ENCODE measurements around the gene BASP1. TPM values are rescaled to one million over a fixed set of nuclear protein-coding genes. Genes with fewer than 3 reads are reported as not detected.

BASP1 gene
- total RNA-seq, 3 donors from 2014 or later: 19.9 to 50.1 (median 34.9) TPM

DNA sequence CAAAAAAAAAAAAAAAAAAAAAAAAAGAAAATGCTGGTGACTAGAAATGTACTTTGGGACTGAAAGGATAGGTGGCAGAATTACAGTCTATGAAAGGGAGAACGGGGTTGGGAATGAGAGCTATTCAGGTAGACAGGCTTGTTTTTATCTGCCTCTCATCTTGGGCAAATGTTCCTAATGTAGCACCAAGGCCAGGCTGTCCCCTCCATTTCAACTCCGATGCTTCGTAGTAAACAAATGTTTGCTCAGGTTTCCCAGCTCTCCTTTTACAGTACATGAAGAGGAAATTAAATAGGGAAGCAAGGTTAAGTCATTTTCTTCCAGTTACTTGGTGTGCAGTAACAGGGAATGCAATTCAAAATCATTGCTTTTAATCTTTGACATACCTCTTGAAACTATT lies 4.4 kb upstream of the BASP1 start:
- Histone ChIP-seq H3K27me3 (no peaks in the 10 kb centered on the region), H3K4me3 (no peak overlapping the region), H3K27ac (no peak overlapping the region), H3K9me3 (no peaks in the 10 kb centered on the region), H3K4me1 (no peaks in the 10 kb centered on the region), H3K36me3 (no peaks in the 10 kb centered on the region)
- no peak for DNase-seq (ENCODE audit: low spot score in 2 of 2)
- no peak for TF ChIP-seq POLR2AphosphoS5 (IDR thresholded peaks at IDR 0.05)
- TF ChIP-seq, protein P1, sequence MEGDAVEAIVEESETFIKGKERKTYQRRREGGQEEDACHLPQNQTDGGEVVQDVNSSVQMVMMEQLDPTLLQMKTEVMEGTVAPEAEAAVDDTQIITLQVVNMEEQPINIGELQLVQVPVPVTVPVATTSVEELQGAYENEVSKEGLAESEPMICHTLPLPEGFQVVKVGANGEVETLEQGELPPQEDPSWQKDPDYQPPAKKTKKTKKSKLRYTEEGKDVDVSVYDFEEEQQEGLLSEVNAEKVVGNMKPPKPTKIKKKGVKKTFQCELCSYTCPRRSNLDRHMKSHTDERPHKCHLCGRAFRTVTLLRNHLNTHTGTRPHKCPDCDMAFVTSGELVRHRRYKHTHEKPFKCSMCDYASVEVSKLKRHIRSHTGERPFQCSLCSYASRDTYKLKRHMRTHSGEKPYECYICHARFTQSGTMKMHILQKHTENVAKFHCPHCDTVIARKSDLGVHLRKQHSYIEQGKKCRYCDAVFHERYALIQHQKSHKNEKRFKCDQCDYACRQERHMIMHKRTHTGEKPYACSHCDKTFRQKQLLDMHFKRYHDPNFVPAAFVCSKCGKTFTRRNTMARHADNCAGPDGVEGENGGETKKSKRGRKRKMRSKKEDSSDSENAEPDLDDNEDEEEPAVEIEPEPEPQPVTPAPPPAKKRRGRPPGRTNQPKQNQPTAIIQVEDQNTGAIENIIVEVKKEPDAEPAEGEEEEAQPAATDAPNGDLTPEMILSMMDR (IDR thresholded peaks at IDR 0.05): no peak
- no peak for TF ChIP-seq POLR2A (IDR thresholded peaks at IDR 0.05)
- intact Hi-C loops (cut with DNase I; ENCODE audit: low total_unique reads): no loop called here

DNA sequence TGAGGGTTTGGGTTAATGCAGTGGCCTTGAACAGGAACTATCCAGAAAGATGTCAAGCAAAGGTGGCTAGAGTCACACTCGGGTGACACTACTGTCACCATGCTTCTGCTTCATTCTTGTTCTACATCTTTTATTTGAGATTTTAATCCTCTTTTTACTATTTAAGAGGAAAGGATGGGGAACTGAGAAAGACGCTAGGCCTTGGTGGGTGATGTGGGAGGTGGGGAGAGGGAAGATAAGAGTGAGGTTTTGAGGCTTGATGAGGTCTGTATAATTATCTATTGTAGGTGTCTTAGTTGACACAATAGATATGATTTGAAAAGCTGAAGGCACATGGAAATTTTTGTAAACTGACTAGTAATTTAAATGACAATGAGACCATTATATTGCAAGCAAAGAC lies 3.5 kb upstream of the BASP1 start:
- H3K9me3 ChIP-seq: no peaks in the 10 kb centered on the region
- H3K27me3 ChIP-seq: no peaks in the 10 kb centered on the region
- H3K4me1 ChIP-seq: no peaks in the 10 kb centered on the region
- intact Hi-C loops (cut with DNase I; ENCODE audit: low total_unique reads): no loop called here
- TF ChIP-seq, protein P1 (IDR thresholded peaks at IDR 0.05): no peak
- TF ChIP-seq POLR2AphosphoS5 (IDR thresholded peaks at IDR 0.05): no peak
- DNase-seq (ENCODE audit: low spot score in 2 of 2): no peak
- H3K27ac ChIP-seq: no peak overlapping the region
- no peaks in the 10 kb centered on the region for H3K36me3 ChIP-seq
- no peak overlapping the region for H3K4me3 ChIP-seq

DNA sequence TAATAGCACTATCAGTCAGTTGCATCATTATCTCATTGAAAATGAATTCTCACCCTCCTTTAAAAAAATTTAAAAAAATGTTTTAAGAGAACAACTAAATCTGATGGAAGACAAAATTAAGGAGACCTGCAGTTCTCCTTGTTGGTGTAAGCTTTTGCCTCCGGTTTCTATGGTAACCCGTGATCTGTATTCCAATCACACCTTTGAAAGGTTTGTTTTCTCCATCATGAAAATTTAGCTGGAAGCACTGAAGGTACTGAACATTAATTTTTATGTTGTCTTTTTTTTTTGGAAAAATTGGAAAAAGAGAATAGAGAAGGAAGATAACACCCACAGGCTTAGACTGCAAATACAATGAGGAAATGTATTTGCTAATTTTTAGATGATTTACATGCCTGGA lies 2.5 kb upstream of the BASP1 start:
- Histone ChIP-seq H3K4me3 (no peak overlapping the region), H3K4me1 (no peaks in the 10 kb centered on the region), H3K36me3 (no peaks in the 10 kb centered on the region), H3K27me3 (no peaks in the 10 kb centered on the region), H3K27ac (no peak overlapping the region), H3K9me3 (no peaks in the 10 kb centered on the region)
- intact Hi-C loops (cut with DNase I; ENCODE audit: low total_unique reads): no loop called here
- DNase-seq (ENCODE audit: low spot score in 2 of 2): no peak
- TF ChIP-seq POLR2AphosphoS5 (IDR thresholded peaks at IDR 0.05): no peak
- TF ChIP-seq, protein P1 (IDR thresholded peaks at IDR 0.05): no peak
- TF ChIP-seq POLR2A (IDR thresholded peaks at IDR 0.05): no peak

DNA sequence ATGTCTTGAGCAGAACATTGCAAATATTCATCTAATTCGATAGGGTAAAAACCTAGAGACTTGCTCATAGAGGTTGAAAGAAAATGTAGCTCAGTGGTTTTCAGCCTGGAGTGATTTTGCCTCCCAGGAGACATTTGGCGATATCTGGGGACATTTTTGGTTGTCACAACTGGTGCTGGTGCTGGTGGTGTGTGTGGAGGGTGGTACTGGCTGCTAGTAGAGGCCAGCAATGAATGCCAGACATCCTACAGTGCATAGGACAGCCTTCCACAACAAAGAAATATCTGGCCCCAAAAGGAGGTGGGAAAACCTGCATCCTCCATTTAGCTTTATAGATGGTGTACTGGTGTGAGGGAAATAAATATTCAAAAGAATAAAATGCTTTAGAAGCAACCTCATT lies 2.1 kb upstream of the BASP1 start:
- H3K9me3 ChIP-seq: no peaks in the 10 kb centered on the region
- intact Hi-C loops (cut with DNase I; ENCODE audit: low total_unique reads): no loop called here
- no peak overlapping the region for H3K4me3 ChIP-seq
- TF ChIP-seq POLR2AphosphoS5 (IDR thresholded peaks at IDR 0.05) (no peak), POLR2A (IDR thresholded peaks at IDR 0.05) (no peak)
- TF ChIP-seq, protein P1 (IDR thresholded peaks at IDR 0.05): no peak
- H3K27ac ChIP-seq: no peak overlapping the region
- H3K36me3 ChIP-seq: no peaks in the 10 kb centered on the region
- DNase-seq (ENCODE audit: low spot score in 2 of 2): no peak
- no peaks in the 10 kb centered on the region for H3K27me3 ChIP-seq
- H3K4me1 ChIP-seq: no peaks in the 10 kb centered on the region

DNA sequence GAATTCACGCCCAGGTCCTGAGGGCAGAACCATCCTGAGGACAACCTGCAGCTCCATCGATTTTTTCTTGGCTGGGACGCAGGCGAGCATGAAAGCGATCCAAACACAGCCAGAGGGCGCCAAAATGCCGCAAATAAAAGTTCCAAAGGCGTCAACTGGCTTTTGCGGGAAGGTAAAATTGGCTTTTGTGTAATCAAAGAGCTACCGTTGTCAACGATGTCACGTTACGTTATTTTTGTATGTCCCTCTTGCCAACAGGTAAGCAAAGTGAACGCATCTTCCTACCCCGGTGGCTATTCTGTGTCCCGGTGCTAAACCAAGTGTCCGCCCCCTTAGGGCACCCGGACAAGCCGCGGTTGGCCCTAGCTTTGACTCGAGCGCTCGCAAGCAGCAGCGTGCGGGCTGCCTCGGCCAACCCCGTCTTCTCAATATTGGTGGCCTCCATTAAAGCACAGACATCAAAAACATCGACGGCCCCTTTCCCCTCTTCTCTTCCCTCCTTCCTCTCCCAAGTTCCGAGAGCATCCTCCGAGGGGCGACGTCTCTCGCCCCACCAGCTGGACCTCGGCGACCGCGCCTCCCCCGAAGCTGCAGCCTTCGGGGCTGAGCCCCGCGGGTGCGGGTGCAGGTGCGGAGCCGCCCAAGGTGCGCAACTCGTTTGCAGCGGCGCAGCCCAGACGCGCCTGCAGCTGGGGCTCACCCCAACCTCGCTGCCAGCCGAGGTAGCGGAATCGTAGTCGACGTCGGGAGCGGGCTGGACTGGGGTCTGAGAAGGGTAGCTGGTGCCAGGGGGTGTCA lies 1.1 kb upstream of the BASP1 start:
- TF ChIP-seq POLR2AphosphoS5 (IDR thresholded peaks at IDR 0.05) (peak in 1 of 3 donors; percentile 10), POLR2A (IDR thresholded peaks at IDR 0.05) (no peak)
- TF ChIP-seq, protein P1 (IDR thresholded peaks at IDR 0.05): peak in 2 of 3 donors; percentile 60 to 72
- H3K27me3 ChIP-seq: no peaks in the 10 kb centered on the region
- intact Hi-C loops (cut with DNase I; ENCODE audit: low total_unique reads): no loop called here
- H3K9me3 ChIP-seq: no peaks in the 10 kb centered on the region
- peak overlapping the region; percentile 64 to 82 (median 64) for H3K4me3 ChIP-seq
- peak; percentile 40 to 76 for DNase-seq (ENCODE audit: low spot score in 2 of 2)
- no peaks in the 10 kb centered on the region for H3K36me3 ChIP-seq
- H3K4me1 ChIP-seq: no peaks in the 10 kb centered on the region
- peak overlapping the region; percentile 26 to 27 for H3K27ac ChIP-seq
